Stimulated activated naive CD4-positive, alpha-beta T cell treated with Interleukin-2 at 50 U/mL for 16 hours (primary cell): Measurements from ENCODE around the gene DGKQ.
A peak's percentile ranks its signal among the peaks of the same experiment; 100 is the strongest.
"Not testable (repeated sequence)": the region's sequence is repeated elsewhere in the genome, so short reads cannot be mapped to it uniquely, and the experiment has no call there.

Experiments
- DNase-seq: peaks from one replicate; lab custom pipeline; 2025; lab: John Stamatoyannopoulos, UW

Gene DGKQ

DNA sequence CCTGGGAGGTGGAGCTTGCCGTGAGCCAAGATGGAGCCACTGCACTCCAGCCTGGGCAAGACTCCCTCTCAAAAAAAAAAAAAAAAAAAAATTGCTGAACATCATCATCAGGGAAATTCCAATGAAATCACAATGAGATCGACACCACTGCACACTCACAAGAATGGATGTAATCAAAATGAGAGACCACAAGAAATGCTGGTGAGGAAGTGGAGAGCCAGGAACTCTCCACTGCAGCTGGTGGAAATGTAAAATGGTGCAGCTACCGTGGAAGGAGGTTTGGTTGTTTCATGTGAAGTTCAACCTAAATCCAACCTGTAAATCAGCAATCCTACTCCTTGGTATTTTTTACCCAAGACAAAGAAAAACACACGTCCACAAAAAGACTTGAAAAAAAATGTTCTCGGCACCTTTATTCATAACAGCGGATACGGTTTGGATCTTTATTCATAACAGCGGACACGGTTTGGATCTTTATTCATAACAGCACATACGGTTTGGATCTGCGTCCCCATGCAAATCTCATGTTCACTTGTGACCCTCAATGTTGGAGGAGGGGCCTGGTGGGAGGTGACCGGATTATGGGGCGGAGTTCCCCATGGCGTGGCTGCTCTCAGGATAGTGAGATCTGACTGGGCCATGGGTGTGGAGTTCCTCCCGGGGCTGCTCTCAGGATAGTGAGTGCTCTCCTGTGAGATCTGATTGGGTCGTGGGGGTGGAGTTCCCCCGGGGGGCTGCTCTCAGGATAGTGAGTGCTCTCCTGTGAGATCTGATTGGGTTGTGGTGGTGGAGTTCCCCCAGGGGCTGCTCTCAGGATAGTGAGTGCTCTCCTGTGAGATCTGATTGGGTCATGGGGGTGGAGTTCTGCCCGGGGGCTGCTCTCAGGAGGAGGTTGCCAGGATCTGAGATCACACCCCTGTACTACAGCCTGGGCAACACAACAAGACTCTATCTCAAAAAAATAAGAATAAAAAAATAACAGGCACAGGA, 49.0 kb downstream of the DGKQ start:
- DNase-seq, result peak; percentile 24

DNA sequence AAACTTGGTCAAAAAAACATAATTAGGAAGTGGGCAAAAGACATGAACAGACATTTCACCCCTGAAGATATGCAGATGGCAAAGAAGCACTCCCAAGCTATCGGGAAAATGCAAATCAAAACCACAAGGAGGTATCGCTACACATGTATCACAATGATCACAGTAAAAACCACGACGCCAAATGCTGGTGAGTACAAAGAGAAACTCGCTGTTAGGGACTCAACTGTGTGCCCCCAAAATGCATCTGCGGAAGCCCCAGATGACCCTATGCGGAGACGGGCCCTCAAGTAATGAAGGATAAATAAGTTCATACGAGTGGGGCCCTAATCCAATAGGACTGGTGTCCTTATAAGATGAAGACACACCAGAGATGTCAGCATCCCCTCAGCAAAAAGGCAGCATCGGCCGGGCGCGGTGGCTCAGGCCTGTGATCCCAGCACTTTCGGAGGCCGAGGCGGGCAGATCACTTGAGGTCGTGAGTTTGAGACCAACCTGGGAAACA, 51.5 kb downstream of the DGKQ start:
- peak; percentile 23 for DNase-seq

DNA sequence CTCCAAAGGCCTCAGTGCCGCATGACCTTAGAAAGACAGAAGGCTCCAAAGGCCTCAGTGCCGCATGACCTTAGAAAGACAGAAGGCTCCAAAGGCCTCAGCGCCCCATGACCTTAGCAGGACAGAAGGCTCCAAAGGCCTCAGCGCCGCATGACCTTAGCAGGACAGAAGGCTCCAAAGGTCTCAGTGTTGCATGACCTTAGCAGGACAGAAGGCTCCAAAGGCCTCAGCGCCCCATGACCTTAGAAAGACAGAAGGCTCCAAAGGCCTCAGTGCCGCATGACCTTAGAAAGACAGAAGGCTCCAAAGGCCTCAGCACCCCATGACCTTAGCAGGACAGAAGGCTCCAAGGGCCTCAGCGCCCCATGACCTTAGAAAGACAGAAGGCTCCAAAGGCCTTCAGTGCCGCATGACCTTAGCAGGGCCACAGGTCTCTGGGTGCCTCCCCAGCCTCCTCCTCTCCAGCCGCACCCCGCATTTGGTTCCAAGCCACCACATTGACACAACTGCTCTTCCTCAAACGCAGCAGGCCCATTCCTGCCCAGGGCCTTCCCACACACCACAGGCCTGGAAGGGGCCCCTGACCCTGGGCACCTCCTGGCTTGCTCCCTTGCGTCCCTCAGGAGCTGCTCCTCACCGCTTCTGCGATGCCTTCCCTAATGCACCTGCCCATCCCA, 54.2 kb downstream of the DGKQ start:
- DNase-seq, result not testable (repeated sequence)

DNA sequence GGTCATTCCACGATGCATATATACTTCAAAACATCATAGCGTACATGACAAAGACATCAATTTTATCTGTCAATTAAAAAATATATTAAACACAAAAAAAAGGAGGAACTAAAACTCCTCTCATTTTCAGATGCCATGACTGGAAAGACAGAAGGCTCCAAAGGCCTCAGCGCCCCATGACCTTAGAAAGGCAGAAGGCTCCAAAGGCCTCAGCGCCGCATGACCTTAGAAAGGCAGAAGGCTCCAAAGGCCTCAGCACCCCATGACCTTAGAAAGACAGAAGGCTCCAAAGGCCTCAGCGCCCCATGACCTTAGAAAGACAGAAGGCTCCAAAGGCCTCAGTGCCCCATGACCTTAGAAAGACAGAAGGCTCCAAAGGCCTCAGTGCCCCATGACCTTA, 54.8 kb downstream of the DGKQ start:
- DNase-seq, result not testable (repeated sequence)

DNA sequence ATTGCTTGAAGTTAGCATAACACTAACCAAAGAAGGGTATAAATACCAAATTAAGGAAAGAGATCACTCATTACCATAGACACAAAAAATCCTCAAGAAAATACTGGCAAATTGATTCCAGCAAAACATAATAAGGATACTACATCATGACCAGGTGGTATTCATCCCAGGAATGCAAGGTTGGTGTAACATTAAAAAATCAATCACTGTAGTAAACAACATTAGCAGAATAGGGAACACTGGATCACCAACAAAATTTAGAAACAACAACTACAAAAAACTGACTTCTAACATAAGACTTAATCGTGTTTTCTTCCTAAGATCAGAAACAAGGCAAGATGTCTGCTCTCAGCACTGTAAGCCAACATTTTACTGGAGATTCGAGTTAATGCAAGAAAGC, 55.4 kb downstream of the DGKQ start:
- no peak for DNase-seq

GRCh38 chr4:917466-917865, 55.9 kb downstream of the DGKQ start:
- DNase-seq, result no peak

- DNase-seq, result no peak
Observed at GRCh38 chr4:915595-915994, 57.8 kb downstream of the DGKQ start.

DNA sequence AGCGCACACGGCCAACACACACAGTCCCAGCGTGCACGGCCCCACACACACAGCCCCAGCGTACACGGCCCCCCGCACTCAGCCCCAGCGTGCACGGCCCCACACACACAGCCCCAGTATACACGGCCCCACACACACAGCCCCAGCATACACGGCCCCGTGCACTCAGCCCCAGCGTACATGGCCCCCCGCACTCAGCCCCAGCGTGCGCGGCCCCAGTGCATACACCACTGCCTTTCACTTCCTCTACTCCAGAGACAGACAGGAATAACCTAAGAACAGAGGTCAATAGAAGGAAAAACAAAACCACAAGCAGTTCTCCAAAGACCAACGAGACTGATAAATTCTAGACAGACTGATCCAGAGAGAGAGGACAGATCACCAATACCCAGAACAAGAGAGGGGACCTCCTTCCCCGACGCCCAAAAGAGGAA, 58.3 kb downstream of the DGKQ start:
- DNase-seq, result no peak

- DNase-seq, result no peak
Observed at GRCh38 chr4:914531-914930, 58.8 kb downstream of the DGKQ start.

- no peak for DNase-seq
Observed at GRCh38 chr4:913280-913618, 60.1 kb downstream of the DGKQ start.

- DNase-seq, result no peak
Observed at GRCh38 chr4:912548-913279, 60.7 kb downstream of the DGKQ start.

DNA sequence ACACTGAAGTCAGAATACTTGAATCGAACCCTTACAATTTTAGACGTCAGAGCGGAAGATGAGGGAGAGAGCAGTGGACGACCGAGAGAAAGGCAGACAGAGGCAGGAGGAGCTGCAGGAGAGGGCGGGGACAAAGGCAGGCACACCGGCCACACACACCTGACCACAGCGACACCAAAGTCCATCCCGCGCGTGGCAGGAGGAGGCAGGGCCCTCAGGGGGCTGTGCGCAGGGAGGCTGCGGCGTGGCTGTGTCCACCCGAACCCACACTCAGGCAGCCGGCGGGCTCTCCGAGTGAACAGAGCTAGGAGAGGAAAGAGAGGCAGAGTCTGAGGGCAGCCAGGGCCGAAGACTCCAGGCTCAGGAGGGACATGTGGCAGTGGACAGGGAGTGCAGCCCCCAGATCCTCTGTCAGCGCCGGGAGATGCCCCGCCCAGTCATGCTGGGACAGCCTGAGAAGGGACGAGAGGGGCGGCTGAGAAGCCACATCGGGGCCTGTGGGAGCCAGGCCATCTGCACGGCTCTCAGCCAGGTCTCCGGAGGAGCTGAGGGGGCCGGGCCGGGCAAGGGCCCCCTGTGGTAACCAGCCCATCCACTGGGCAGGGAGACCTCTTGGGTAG, 61.4 kb downstream of the DGKQ start:
- DNase-seq, result no peak

DNA sequence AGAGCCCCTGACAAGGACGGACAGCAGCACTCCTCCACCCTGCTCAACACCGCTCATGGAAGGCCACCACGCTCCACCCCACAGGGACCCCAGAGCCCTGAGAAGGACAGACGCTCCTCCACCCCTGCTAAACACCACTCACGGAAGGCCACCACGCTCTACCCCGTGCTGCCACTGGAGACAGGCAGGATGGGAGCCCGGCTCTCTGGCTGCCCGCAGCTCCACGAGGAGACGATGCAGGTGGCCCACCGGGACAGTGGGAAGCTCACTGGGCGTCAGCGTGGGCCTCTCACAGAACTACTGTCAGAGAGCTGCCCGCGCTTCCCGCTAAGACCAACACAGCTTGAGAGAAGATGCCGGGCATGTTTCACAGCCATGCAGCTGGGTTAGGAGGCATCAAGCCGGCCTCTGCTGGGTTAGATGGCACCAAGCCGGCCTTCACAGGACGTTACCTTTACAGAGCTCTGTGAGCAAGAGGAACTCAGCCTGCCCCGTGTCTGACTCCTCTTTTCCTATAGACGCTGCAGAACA, 62.1 kb downstream of the DGKQ start:
- DNase-seq, result no peak

- no peak for DNase-seq
Observed at GRCh38 chr4:910366-911091, 62.8 kb downstream of the DGKQ start.

DNA sequence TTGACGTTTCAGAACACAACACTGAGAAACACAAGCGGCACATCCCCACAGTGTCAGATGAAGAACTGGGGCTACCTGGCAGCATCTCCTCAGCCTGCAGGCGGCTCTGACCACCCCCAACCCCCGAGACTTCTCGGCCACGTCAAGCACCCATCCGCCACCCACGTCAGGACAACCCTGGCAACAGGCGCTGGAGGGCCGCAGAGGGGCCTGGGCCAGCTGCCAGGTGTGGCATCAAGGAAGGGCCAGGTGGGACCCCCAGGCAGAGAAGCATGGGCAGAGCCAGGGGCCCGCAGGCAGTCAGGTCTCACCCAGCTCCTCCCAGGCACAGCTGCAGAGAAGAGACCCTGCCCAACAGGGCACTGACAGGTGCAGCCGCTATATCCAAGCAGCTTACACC, 63.5 kb downstream of the DGKQ start:
- no peak for DNase-seq

DNA sequence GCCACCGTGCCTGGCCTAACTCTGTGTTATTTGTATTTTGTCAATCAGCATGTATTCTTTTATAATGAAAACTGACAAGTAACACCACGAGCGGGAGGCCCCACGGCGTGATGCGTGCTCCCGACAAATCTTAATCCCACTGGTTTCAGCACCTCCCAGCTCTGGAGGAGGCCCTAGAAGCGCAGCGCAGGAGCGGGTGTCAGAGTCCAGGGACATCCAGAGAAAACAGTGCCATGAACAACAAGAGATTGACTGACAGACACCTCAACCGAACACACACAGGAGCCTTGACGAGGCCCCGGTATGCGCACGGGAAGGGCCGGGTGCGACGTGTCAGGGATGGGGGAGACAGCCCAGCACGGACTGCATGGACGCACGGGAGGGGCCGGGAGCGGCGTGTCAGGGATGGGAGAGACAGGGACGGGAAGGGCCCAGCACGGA, 64.2 kb downstream of the DGKQ start:
- DNase-seq, result no peak
